ENCODE data around the gene ERICH2. TPM values are rescaled to one million over a fixed set of nuclear protein-coding genes. Genes with fewer than 3 reads are reported as not detected.
A peak's percentile ranks its signal among the peaks of the same experiment; 100 is the strongest.

Gene ERICH2
- total RNA-seq (not detected in 2 replicates), polyA plus RNA-seq (not detected in 2 replicates), polyA minus RNA-seq (not detected in 2 replicates), Bru-seq, nascent RNA (not detected), BruChase-seq, experiment 1, labeled RNA remaining after a 6-hour chase (not detected), BruChase-seq, experiment 2, labeled RNA remaining after a 2-hour chase (not detected)
- polyA plus RNA-seq (2011; cell fraction: cytosol; rRNA removed), result not detected in 2 replicates
- polyA plus RNA-seq (2011; cell fraction: nucleus; rRNA removed), result not detected in 2 replicates
- not detected in 2 replicates for polyA plus RNA-seq (2012)
- not detected for polyA minus RNA-seq (2011; cell fraction: cytosol; rRNA and poly(A)+ RNA removed)
- not detected in 2 replicates for polyA minus RNA-seq (2011; cell fraction: nucleus; rRNA and poly(A)+ RNA removed)
- long read RNA-seq, result 0 reads

- CTCF ChIA-PET, result interaction anchor here (1.4 to 1.6 kb wide), 2 partner anchors 43 to 361 kb away, joined by 3 read pairs; no protein-coding TSS in a partner anchor
- Histone ChIP-seq H3K4me2 (ENCODE audit: insufficient read depth, low read length) (peak within 1 kb of the TSS; percentile 78), H4K20me1 (replicated peaks; ENCODE audit: control insufficient read depth, extremely low read depth, insufficient read depth, low read length) (no peaks in the 10 kb centered on the region), H3K79me2 (ENCODE audit: control insufficient read depth, insufficient read depth, low read length) (no peaks in the 10 kb centered on the region), H3K4me1 (ENCODE audit: control insufficient read depth, extremely low read depth, insufficient read depth, low read length) (peaks cover 6% of the 10 kb centered on the region), H3K9ac (replicated peaks; ENCODE audit: extremely low read depth, insufficient read depth, low read length) (peak within 1 kb of the TSS; percentile 19), H3K27ac (ENCODE audit: insufficient read depth, low read depth, low read length) (no peak within 1 kb of the TSS), H3K27me3 (ENCODE audit: control insufficient read depth in 2 of 2, insufficient read depth in 2 of 2, low read length in 2 of 2) (peaks cover 18 to 34% of the 10 kb centered on the region in 2 experiments), H3K9me1 (replicated peaks; ENCODE audit: control insufficient read depth, extremely low read depth, insufficient read depth, low read length) (no peaks in the 10 kb centered on the region), H3K36me3 (ENCODE audit: control insufficient read depth in 2 of 2, extremely low read depth in 1 of 2, insufficient read depth in 2 of 2, low read length in 2 of 2) (no peaks in the 10 kb centered on the region), H3K4me3 (replicated peaks in 1 of 3; ENCODE audit: insufficient read depth in 1 of 3, low read depth in 1 of 3, low read length in 3 of 3) (peak within 1 kb of the TSS; percentile 29 to 71 (median 49)), H3K9me3 (replicated peaks; ENCODE audit: control insufficient read depth, insufficient read depth, low read length) (no peaks in the 10 kb centered on the region), H2AFZ (ENCODE audit: low read depth, low read length) (peak within 1 kb of the TSS; percentile 86)
- no peak for TF ChIP-seq MYC (IDR thresholded peaks at IDR 0.05; ENCODE audit: low read depth, low read length)
- TF ChIP-seq JUN (IDR thresholded peaks at IDR 0.05; ENCODE audit: borderline replicate concordance, insufficient read depth, insufficient read length, low read depth), result no peak
- no peak for TF ChIP-seq MAX (IDR thresholded peaks at IDR 0.05; ENCODE audit: insufficient read depth, insufficient read length)
- no peak for TF ChIP-seq POLR2AphosphoS5 (IDR thresholded peaks at IDR 0.05; ENCODE audit: insufficient read depth, low read depth, low read length)
- TF ChIP-seq EZH2 (IDR thresholded peaks at IDR 0.05; ENCODE audit: borderline replicate concordance, low read depth, low read length, severe bottlenecking), result no peak
- no peak for TF ChIP-seq FOS (IDR thresholded peaks at IDR 0.05; ENCODE audit: borderline replicate concordance, insufficient read depth, low read length)
- no peak for TF ChIP-seq POLR2A (IDR thresholded peaks at IDR 0.05; ENCODE audit: low read depth, low read length)
- no peak for TF ChIP-seq GATA2 (IDR thresholded peaks at IDR 0.05; ENCODE audit: insufficient read depth, insufficient read length, low read depth, low read length)
- no peak for TF ChIP-seq CTCF (IDR thresholded peaks at IDR 0.05; ENCODE audit: extremely low read depth in 1 of 2, insufficient read depth in 1 of 2, low read depth in 1 of 2, low read length in 2 of 2)
- no TSS peak for BruUV-seq (replicated peaks)
- dilution Hi-C loops (cut with MboI; ENCODE audit: extremely low pct_ligation_motif_present, low sequenced_read_pairs) (no loop called here), intact Hi-C loops (cut with micrococcal nuclease) (loop anchor here (5.0 kb wide), 1 partner anchor 53 kb away; the partner anchor contains the start of gene SP5)
- POLR2A ChIA-PET, result no interaction called here
- DNase-seq (ENCODE audit: low read depth, low spot score), result peak; percentile 11
- no peak for FAIRE-seq
Observed at GRCh38 chr2:170770008-170770605, at the start of gene ERICH2. TSS of gene ERICH2 (plus strand) at chr2:170770378. CDS start at chr2:170770682, 304 bp downstream.
